COLO829 (cell line): Measurements from ENCODE around the gene KCNJ1.

Experiments
- DNase-seq: peaks from one replicate; pipeline ENCODE4 v3.0.0; 2012; ENCODE audit warnings: low spot score

KCNJ1 gene

DNA sequence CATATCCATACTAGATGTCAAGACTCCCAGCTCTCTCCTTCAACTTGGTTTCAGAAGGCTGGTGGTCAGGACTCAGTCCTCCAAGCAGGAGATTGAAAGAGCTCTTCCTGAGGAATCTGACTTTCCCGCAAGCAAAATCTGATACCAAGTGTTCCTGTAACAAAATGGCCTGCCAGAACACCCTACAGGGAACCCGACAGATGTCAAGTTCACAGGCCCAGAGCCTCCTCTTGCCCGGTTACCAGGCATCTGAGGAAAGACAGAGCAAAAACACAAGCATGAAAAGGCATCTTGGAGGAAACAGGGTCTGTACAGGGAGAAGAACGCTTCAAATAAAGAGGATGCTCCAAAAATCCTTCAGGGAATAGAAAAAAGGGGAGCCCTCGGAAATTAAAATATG lies 15.4 kb upstream of the KCNJ1 start:
- DNase-seq: no peak

DNA sequence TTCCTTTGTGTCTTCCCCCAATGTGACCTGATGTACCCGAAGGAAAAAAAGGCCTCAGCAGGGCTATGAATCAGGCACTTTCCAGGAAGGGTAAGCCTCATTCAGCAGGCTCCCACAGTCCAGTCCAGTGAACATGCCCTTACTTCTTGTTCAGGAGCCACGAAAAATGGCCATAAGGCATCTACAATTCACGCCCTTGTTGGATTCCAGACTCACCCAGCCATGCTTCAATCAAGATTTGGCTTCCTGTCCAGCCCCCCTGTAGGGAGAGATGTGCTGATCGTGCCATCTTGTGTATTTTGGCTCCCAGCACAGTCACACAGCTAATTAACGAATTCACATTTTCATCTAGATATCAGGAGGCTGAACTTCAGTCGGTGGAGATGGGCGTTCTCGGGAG lies 14.1 kb upstream of the KCNJ1 start:
- DNase-seq: no peak

DNA sequence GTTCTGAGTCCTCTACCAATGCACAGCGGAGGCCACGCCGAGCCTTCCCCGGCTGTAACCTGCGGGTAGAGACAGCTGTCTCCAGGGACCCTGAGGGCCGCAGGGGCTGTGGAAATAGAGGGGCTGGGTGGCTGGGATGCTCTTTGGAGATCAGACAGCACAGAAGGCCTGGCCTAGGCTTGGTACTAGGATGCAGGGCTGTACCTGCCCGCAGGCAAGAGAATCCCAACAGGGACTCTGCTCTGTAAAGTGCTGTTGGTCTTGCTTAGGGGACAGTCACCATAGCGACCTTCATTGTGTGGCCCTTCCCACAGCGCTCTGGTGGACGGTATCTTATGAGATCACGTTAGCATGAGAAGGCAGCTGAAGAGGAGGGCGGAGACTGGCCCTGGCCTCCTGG lies 12.7 kb upstream of the KCNJ1 start:
- no peak for DNase-seq

DNA sequence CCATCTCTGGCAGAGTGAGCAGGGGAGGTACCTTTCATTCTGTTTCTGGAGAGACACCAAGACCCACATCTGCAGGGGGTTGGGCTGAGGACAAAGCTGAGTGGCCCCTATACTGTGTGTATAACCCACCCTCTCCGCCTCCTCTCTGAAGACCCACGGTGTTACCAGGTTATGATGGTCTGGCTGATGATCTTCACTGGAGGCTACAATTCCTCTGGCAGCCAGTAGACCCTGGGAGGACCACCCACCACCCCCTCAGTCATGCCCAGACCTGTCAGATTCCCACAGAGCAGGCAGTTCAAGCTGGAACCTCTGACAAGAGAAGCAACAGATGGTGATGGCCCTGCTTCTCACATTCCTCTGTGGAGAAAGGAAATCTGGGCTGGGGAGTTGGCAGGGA lies 11.4 kb upstream of the KCNJ1 start:
- no peak for DNase-seq

- DNase-seq: no peak
Observed at GRCh38 chr11:128877726-128878125, 10.6 kb upstream of the KCNJ1 start.

DNA sequence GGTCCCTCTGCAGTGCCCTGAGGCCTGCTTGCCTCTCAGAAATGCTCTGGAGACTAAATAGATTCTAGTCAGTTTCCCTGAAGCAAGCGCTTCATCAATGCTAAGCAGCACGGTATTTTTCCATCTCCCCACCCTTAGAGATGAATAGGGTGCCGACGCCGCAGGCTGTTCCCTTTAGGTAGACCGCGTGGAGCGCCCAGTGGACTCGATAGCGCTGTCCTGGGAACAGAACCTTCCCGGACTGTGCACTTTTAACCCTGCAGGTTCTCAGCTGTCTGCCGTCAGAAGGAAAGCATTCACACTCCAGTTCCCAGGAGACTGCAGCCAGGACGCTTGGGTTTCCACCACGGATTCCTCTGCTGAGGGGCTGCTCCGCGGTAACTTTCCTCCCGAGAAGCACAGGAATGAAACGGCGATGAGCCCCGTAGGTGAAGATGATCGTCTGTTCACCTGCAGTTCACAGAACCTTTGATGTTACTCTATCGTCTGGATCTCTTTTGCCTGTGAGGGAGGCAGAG lies 9.1 kb upstream of the KCNJ1 start:
- DNase-seq: no peak

DNA sequence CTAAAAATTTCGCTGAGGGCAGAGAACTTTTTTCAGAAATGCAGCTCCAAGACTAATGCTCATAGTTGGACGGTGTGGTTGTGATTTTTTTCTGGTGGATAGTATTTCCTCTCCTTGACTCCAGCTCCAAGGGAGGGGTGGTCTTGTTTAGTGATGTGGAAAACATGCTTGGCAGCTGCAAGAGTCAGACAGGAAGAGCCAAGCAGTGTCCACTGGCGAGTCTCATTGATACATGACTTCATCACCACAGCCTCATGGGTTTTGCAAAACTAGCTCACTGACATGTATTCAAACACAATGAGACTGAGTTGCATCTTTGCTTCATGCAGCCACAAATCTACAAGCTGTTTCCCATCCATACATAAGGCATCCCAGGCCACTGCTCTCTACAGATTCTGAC lies 7.3 kb upstream of the KCNJ1 start:
- no peak for DNase-seq

- no peak for DNase-seq
Observed at GRCh38 chr11:128872594-128872993, 5.5 kb upstream of the KCNJ1 start.

DNA sequence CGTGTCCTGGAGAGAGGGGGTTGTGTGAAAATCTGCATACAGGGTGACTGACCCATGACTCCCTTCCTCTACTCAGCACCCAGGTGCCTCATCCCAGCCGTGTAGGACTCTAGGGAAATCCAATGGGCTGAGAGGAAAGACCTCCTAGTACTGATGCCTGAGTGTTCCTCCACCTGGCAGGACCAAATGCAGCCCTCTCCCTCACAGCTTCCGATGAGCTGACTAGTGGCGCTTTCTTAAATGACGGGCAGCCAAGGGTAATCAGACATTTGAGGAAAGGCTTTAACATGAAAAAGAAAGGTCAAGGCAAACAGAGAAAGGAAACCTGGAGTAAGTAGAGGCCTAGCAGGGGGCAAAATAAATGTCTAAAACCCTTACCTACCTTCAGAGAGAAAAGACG lies 5.0 kb upstream of the KCNJ1 start:
- no peak for DNase-seq

DNA sequence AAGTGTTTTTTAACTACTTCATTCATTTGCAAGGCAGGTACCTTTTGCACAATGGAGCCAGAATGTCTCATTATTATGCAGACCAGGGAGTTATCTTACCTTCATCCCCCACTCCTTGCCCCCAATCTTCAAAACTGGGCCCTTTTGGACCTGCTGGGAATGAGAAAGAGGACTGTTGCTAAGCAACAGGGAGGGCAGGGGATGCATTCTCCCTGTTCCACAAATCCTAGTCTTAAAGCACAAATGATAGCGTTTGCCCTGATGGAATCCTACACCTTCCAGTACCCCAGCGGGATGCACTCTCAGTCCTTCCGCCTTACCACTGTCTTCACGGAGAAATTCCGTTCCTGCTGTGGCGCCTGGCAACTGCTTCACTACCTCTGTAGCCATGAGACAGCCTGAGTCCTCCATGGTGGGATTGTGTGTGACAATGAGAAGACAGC lies 4.1 kb upstream of the KCNJ1 start:
- DNase-seq: no peak

DNA sequence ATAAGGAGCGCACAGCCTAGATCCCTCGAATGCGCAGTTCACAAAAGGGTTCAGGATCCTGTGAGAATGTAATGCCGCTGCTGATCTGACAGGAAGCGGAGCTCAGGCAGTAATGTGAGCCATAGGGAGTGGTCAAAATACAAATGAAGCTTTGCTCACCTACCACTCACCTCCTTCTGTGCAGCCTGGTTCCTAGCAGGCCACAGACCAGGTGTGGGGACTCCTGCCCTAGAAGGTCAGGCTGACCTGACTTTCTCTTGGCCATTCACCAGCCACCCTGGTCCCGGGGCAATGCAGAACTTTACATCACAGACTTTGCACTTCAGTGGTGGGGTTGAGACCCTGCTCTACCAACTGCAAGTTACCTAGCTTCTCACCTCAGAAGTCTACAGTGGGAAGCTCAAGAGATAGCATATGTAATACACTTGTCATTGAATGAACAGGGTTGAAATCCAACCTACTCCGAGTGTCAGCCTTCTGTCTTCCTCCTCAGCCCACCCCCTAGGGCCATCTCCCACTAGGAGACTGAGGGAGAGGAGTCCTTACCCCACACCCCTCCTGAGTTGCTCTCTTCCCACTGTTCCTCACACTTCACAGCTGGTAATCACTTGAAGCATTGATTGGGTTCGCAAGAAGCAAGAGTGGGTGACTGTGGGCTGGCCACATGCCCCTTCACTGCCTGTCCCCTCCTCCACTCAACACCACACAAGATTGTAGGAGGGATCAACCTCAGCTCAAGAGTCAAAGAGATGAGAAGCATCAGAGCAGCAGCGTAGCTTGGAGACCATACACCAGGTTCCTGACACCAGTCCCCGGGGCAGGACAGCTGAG lies 2.0 kb upstream of the KCNJ1 start:
- DNase-seq: no peak

DNA sequence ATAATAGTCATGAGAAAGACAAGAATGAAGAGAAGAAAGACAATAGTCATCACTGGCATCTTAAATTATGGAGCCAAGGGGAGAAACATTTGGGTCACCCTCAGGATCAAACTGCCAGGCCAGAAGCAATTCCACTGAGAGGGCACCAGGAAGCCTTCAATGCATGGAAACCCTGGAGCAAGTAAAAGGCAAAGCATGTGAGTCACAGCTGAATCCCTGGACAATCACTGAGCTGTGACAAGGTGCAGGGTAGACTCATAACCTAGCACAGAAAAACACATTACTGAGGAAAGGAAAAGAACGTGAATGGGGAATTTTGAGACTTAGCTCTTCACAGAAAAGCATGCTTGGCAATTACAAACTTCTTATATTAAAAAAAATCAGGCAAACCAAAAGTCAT lies 1.6 kb downstream of the KCNJ1 start:
- DNase-seq: no peak

- peak; percentile 19 for DNase-seq
Observed at GRCh38 chr11:128862908-128863660, 4.0 kb downstream of the KCNJ1 start.

DNA sequence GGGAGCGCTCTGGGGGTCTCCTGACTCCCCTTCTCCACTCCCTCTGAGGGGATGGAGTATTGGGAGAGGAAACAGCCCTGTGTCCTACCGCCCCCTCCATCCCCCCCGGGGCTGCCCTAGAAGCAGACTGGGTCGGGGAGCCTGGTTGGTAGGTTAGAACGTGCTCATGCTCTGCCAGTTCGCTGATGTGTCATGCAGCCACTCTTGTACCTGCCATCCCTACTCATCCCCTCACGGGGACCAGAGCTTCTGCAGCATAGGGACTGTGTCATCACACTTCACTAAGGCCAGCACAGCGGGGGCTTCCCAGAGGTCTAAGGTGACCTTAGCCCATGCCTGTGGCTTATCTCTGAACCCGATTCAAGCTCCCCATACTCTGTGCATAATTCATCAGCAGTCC lies 4.7 kb downstream of the KCNJ1 start:
- DNase-seq: no peak

GRCh38 chr11:128860571-128861361 lies 6.3 kb downstream of the KCNJ1 start:
- DNase-seq: no peak

- no peak for DNase-seq
Observed at GRCh38 chr11:128859563-128860441, 7.3 kb downstream of the KCNJ1 start.

GRCh38 chr11:128857341-128857740 lies 9.8 kb downstream of the KCNJ1 start:
- DNase-seq: no peak

DNA sequence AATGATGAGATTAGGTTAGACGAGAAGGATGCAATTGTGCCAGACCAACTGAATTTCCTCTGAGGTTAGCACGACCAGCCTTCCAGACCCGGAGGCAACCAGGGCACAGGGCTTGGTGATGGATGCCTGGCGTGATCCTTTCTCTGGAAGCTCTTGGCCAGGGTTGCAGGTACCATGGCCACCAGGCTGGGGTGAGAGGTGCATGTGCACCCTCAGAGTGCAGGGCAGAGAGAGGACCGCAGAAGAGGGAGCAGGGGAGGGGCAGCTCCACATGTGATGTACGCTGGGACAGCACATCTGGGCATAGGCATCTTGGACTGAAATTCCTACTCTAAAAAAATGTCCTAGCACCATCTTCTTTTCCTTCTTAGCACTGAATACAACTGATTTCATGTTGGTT lies 10.9 kb downstream of the KCNJ1 start:
- DNase-seq: no peak

- no peak for DNase-seq
Observed at GRCh38 chr11:128854841-128855240, 12.3 kb downstream of the KCNJ1 start.

DNA sequence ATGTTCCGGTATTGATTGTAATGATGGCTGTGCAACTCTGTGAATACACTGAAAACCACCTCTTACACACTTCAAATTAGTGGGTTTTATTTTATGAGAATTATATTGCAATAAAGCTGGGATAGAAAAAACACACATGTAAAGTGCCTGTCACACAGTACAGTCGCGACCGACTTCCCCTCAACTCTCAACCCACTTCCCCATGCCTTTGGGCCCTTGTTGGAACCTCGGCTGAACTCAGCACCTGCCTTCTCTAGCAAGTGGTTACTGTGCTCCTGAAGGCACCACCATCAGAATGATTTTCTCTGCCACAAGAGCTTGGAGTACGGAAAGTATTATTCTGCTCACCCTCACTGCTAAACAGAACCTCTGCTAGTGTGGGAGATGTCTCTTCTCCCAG lies 13.5 kb downstream of the KCNJ1 start:
- DNase-seq: no peak

DNA sequence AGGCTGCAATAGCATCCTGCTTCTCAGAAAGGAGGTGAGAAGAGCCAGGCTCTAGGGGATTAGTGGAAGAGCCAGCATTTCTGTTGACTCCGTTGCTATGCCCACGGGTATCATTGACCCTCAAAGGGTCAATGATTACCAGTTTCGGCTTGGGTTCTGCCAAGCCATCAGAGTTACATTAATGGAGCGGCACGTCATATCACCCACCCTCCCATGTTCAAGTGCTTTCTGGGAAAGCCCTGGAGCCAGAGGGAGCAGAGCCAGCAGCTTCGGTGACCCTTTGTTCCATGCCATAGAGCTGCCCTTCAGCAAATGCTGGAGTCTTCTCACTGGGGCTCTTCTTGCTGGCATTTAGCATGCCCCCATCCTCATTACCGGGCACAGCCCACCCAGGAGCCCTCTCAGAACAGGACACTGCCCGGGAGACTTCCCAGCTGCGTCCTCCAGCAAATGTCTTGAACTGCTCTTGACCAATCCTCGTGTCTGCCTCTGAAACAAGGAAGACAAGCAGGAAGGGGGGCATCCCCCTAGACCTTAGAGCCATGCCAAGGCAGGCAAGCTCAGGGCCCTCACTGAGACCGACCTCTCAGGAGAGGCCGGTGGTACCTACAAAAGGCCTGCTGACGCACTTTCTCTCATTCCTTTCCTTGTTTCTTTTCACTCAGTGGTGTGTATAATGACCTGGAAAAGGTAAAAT lies 14.6 kb downstream of the KCNJ1 start:
- DNase-seq: no peak
